Measurements from ENCODE around the gene UBL4B.

DNA sequence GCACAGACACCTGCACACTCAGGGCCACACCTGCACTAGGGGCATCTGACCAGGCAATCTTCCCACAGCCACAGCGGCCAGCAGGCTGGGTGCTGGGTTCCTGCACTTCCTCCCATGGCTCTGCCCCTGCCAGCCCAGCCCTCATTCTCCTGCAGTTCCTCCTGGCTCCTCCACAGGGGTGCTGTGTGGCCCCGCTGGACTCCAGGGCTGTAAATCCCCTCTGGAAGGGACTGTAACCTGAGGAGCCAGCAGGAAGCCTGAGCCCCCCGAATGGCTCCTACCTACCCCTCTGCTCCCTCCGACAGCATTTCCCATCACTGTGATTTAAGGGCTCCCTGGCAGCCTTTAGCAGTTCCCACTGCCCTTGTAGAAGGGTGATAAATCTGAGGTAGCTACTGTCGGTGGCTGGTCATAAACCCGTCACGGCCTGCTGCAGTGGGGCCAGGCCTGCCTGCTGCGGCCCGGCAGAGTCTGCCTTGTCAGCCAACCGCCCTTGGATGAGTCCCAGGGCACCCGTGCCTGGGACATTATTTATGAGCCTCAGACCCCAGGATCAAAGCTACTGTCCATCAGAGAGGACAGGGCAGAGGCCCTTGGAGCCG lies 8.8 kb downstream of the UBL4B start:
- TF ChIP-seq, protein P1, sequence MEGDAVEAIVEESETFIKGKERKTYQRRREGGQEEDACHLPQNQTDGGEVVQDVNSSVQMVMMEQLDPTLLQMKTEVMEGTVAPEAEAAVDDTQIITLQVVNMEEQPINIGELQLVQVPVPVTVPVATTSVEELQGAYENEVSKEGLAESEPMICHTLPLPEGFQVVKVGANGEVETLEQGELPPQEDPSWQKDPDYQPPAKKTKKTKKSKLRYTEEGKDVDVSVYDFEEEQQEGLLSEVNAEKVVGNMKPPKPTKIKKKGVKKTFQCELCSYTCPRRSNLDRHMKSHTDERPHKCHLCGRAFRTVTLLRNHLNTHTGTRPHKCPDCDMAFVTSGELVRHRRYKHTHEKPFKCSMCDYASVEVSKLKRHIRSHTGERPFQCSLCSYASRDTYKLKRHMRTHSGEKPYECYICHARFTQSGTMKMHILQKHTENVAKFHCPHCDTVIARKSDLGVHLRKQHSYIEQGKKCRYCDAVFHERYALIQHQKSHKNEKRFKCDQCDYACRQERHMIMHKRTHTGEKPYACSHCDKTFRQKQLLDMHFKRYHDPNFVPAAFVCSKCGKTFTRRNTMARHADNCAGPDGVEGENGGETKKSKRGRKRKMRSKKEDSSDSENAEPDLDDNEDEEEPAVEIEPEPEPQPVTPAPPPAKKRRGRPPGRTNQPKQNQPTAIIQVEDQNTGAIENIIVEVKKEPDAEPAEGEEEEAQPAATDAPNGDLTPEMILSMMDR (IDR thresholded peaks at IDR 0.05; ENCODE audit: low read length): no peak
- no peak for TF ChIP-seq EZH2 (IDR thresholded peaks at IDR 0.05; ENCODE audit: borderline replicate concordance, low read length)

All from OCI-LY1 (cell line).